ENCODE measurements around the gene NTF4. TPM values are rescaled to one million over a fixed set of nuclear protein-coding genes. Genes with fewer than 3 reads are reported as not detected.
A peak's percentile ranks its signal among the peaks of the same experiment; 100 is the strongest.
"Not testable (repeated sequence)": the region's sequence is repeated elsewhere in the genome, so short reads cannot be mapped to it uniquely, and the experiment has no call there.

NTF4 gene
- total and polyA plus RNA-seq, 2 donors (not counting 1 experiment from before 2014, with no cell fraction given) = not detected

DNA sequence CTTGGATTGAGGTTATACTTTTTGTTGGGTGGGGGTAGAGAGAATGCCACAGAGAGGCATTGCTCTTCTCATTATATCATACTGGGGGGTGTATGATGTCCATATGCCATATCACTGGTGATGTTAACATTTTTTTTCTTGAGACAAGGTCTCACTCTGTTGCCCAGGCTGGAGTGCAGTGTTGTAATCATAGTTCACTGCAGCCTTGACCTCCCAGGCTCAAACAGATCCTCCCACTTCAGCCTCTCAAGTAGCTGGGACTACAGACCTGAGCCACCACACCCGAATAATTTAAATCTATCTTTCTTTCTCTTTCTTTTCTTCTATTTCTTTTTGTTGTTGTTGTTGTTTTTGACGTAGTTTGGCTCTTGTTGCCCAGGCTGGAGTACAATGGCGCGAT is 15.8 kb upstream of the NTF4 start:
- Histone ChIP-seq H4K20me1 (ENCODE audit: control insufficient read depth, insufficient read depth, low read length, poor library complexity, severe bottlenecking) (peaks cover 1% of the 10 kb centered on the region), H3K4me3 (ENCODE audit: control extremely low read depth in 1 of 5, extremely low read depth in 1 of 5, insufficient read depth in 1 of 5, low read depth in 2 of 5, low read length in 4 of 5) (no peak overlapping the region), H3K79me2 (ENCODE audit: control insufficient read depth, insufficient read depth, low read length) (peaks cover under 1% of the 10 kb centered on the region), H3K4me1 (ENCODE audit: control insufficient read depth in 2 of 2, insufficient read depth in 2 of 2, low read length in 2 of 2) (peaks cover 4 to 8% of the 10 kb centered on the region in 2 donors), H2AFZ (ENCODE audit: insufficient read depth, low read depth, low read length, poor library complexity, severe bottlenecking) (no peak overlapping the region), H3K36me3 (replicated peaks in 1 of 2; ENCODE audit: control extremely low read depth in 1 of 2, control insufficient read depth in 1 of 2, extremely low read depth in 1 of 2, insufficient read depth in 2 of 2, low read length in 1 of 2) (no peaks in the 10 kb centered on the region), H3K9ac (ENCODE audit: low read length) (no peak overlapping the region), H3K4me2 (replicated peaks; ENCODE audit: low read depth, low read length, poor library complexity, severe bottlenecking) (no peak overlapping the region), H3K27me3 (replicated peaks in 1 of 4; ENCODE audit: control extremely low read depth in 1 of 4, control insufficient read depth in 3 of 4, insufficient read depth in 4 of 4, low read length in 3 of 4) (peaks cover 0 to 8% (median 0%) of the 10 kb centered on the region in 4 experiments), H3K27ac (ENCODE audit: low read length in 2 of 2) (no peak overlapping the region), H3K9me3 (ENCODE audit: control extremely low read depth in 1 of 3, control insufficient read depth in 2 of 3, insufficient read depth in 1 of 3, low read length in 2 of 3) (peaks cover 0 to 4% (median 0%) of the 10 kb centered on the region in 3 donors)
- TF ChIP-seq, protein P1, sequence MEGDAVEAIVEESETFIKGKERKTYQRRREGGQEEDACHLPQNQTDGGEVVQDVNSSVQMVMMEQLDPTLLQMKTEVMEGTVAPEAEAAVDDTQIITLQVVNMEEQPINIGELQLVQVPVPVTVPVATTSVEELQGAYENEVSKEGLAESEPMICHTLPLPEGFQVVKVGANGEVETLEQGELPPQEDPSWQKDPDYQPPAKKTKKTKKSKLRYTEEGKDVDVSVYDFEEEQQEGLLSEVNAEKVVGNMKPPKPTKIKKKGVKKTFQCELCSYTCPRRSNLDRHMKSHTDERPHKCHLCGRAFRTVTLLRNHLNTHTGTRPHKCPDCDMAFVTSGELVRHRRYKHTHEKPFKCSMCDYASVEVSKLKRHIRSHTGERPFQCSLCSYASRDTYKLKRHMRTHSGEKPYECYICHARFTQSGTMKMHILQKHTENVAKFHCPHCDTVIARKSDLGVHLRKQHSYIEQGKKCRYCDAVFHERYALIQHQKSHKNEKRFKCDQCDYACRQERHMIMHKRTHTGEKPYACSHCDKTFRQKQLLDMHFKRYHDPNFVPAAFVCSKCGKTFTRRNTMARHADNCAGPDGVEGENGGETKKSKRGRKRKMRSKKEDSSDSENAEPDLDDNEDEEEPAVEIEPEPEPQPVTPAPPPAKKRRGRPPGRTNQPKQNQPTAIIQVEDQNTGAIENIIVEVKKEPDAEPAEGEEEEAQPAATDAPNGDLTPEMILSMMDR (IDR thresholded peaks at IDR 0.05) = no peak
- no peak for TF ChIP-seq EZH2 (IDR thresholded peaks at IDR 0.05; ENCODE audit: borderline replicate concordance, insufficient read depth, low read depth, low read length, poor library complexity, severe bottlenecking)
- CTCF ChIA-PET = no interaction called here
- ATAC-seq (ENCODE audit: low read depth) = no peak
- Mint-ChIP-seq H3K4me1 (peaks cover 10% of the 10 kb centered on the region), H3K9me3 (ENCODE audit: insufficient read depth) (no peaks in the 10 kb centered on the region), H3K27me3 (peaks cover 11% of the 10 kb centered on the region), H3K27ac (no peak overlapping the region), H3K4me3 (no peak overlapping the region)
- intact Hi-C loops (cut with micrococcal nuclease) = loop anchor here (10.0 kb wide), 1 partner anchor 296 kb away; no protein-coding TSS in a partner anchor
- WGBS (ENCODE audit: insufficient coverage) = no CpG with 5 or more reads among the region's 4 CpGs
- POLR2A ChIA-PET = no interaction called here
- DNase-seq = no peak

DNA sequence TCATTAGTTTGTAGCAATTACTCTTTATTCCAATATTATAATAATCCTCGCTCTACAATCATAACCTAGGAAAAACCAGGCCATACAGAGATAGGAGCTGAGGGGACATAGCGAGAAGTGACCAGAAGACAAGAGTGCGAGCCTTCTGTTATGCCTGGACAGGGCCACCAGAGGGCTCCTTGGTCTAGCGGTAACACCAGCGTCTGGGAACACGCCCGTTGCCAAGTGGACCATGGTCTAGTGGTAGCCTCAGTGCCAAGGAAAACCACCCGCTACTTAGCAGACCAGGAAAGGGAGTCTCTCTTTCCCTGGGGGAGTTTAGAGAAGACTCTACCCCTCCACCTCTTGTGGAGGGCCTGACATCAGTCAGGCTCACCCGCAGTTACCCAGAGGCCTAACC is 10.3 kb upstream of the NTF4 start:
- H3K4me3 ChIP-seq (ENCODE audit: control extremely low read depth in 1 of 5, extremely low read depth in 1 of 5, insufficient read depth in 1 of 5, low read depth in 2 of 5, low read length in 4 of 5); H3K79me2 ChIP-seq (ENCODE audit: control insufficient read depth, insufficient read depth, low read length); H3K27ac Mint-ChIP-seq; H4K20me1 ChIP-seq (ENCODE audit: control insufficient read depth, insufficient read depth, low read length, poor library complexity, severe bottlenecking); H3K9me3 Mint-ChIP-seq (ENCODE audit: insufficient read depth); H3K27ac ChIP-seq (ENCODE audit: low read length in 2 of 2); H3K9ac ChIP-seq (ENCODE audit: low read length); H3K4me3 Mint-ChIP-seq; H3K4me2 ChIP-seq (replicated peaks; ENCODE audit: low read depth, low read length, poor library complexity, severe bottlenecking); H3K36me3 ChIP-seq (replicated peaks in 1 of 2; ENCODE audit: control extremely low read depth in 1 of 2, control insufficient read depth in 1 of 2, extremely low read depth in 1 of 2, insufficient read depth in 2 of 2, low read length in 1 of 2); ATAC-seq (ENCODE audit: low read depth); H2AFZ ChIP-seq (ENCODE audit: insufficient read depth, low read depth, low read length, poor library complexity, severe bottlenecking); POLR2A ChIA-PET: not testable (repeated sequence)
- intact Hi-C loops (cut with micrococcal nuclease) = loop anchor here (2.0 kb wide), 1 partner anchor 124 kb away; no protein-coding TSS in a partner anchor
- peak; percentile 47 for DNase-seq
- H3K27me3 ChIP-seq (replicated peaks in 1 of 4; ENCODE audit: control extremely low read depth in 1 of 4, control insufficient read depth in 3 of 4, insufficient read depth in 4 of 4, low read length in 3 of 4) = peaks cover 0 to 49% (median 18%) of the 10 kb centered on the region in 4 experiments
- H3K9me3 ChIP-seq (ENCODE audit: control extremely low read depth in 1 of 3, control insufficient read depth in 2 of 3, insufficient read depth in 1 of 3, low read length in 2 of 3) = peaks cover 0 to 17% (median 0%) of the 10 kb centered on the region in 3 donors
- Mint-ChIP-seq H3K27me3 (peaks cover 41% of the 10 kb centered on the region), H3K4me1 (peaks cover 11% of the 10 kb centered on the region)
- H3K4me1 ChIP-seq (ENCODE audit: control insufficient read depth in 2 of 2, insufficient read depth in 2 of 2, low read length in 2 of 2) = peaks cover 7 to 16% of the 10 kb centered on the region in 2 donors
- WGBS (ENCODE audit: insufficient coverage) = 6% methylated on average over 5 of the region's 9 CpGs
- CTCF ChIA-PET = interaction anchor here (1.0 to 2.3 kb wide), 6 partner anchors 55 to 761 kb away, joined by 3 to 11 read pairs (median 5); no protein-coding TSS in a partner anchor
- TF ChIP-seq, protein P1 (IDR thresholded peaks at IDR 0.05) = peak; percentile 47

Data from B cell (primary cell).